GM21529 (cell line): ENCODE data around the gene LDLRAD2.
A peak's percentile ranks its signal among the peaks of the same experiment; 100 is the strongest.

Experiments
- ATAC-seq: cut with Tn5 transposase; IDR thresholded peaks from one replicate; pipeline ENCODE4 v1.9.1; 2021; ENCODE audit not compliant: unreplicated experiment

Gene LDLRAD2

GRCh38 chr1:21857840-21858670, 46.0 kb downstream of the LDLRAD2 start:
- no peak for ATAC-seq

GRCh38 chr1:21859669-21860179, 47.7 kb downstream of the LDLRAD2 start:
- ATAC-seq = no peak

GRCh38 chr1:21860971-21861370, 48.9 kb downstream of the LDLRAD2 start:
- no peak for ATAC-seq

- ATAC-seq = no peak
Measured at GRCh38 chr1:21861602-21862429, 49.8 kb downstream of the LDLRAD2 start.

- ATAC-seq = no peak
Measured at GRCh38 chr1:21863981-21864380, 51.9 kb downstream of the LDLRAD2 start.

GRCh38 chr1:21864730-21865129, 52.7 kb downstream of the LDLRAD2 start:
- ATAC-seq = no peak

- ATAC-seq = no peak
Measured at GRCh38 chr1:21865609-21865942, 53.5 kb downstream of the LDLRAD2 start.

- ATAC-seq = peak; percentile 74
Measured at GRCh38 chr1:21865943-21866706, 54.1 kb downstream of the LDLRAD2 start.

- ATAC-seq = peak; percentile 24
Measured at GRCh38 chr1:21866707-21867043, 54.6 kb downstream of the LDLRAD2 start.

- no peak for ATAC-seq
Measured at GRCh38 chr1:21867451-21867996, 55.5 kb downstream of the LDLRAD2 start.

- ATAC-seq = no peak
Measured at GRCh38 chr1:21868482-21868881, 56.4 kb downstream of the LDLRAD2 start.

GRCh38 chr1:21868941-21869454, 56.9 kb downstream of the LDLRAD2 start:
- no peak for ATAC-seq

- no peak for ATAC-seq
Measured at GRCh38 chr1:21869620-21870121, 57.6 kb downstream of the LDLRAD2 start.

- no peak for ATAC-seq
Measured at GRCh38 chr1:21870611-21871010, 58.5 kb downstream of the LDLRAD2 start.

GRCh38 chr1:21871943-21872342, 59.9 kb downstream of the LDLRAD2 start:
- no peak for ATAC-seq

GRCh38 chr1:21872445-21873079, 60.5 kb downstream of the LDLRAD2 start:
- no peak for ATAC-seq

- ATAC-seq = no peak
Measured at GRCh38 chr1:21873174-21873573, 61.1 kb downstream of the LDLRAD2 start.

- ATAC-seq = no peak
Measured at GRCh38 chr1:21873761-21874160, 61.7 kb downstream of the LDLRAD2 start.

- ATAC-seq = no peak
Measured at GRCh38 chr1:21874328-21874727, 62.3 kb downstream of the LDLRAD2 start.
